Measurements from ENCODE around the gene EPOP. TPM values are rescaled to one million over a fixed set of nuclear protein-coding genes. Genes with fewer than 3 reads are reported as not detected.

EPOP gene
- total and polyA plus RNA-seq, 5 donors: 0.91 to 2.9 (median 2.1) TPM

- H3K4me3 ChIP-seq (ENCODE audit: low read length): no peak overlapping the region
- H3K27me3 ChIP-seq (ENCODE audit: control insufficient read depth, insufficient read depth): no peaks in the 10 kb centered on the region
- DNase-seq: peak in 1 of 3 donors; percentile 6
- H3K27ac ChIP-seq (ENCODE audit: low read length): no peak overlapping the region
- peaks cover 9% of the 10 kb centered on the region for H3K4me1 ChIP-seq (ENCODE audit: control insufficient read depth, insufficient read depth, low read length)
- WGBS: 82% methylated on average over 4 of the region's 4 CpGs
- H3K9me3 ChIP-seq (ENCODE audit: control insufficient read depth, low read length): no peaks in the 10 kb centered on the region
- no peak for ATAC-seq
- intact Hi-C loops (cut with DNase I): loop anchor here in 1 of 4 donors (5.0 kb wide), 1 partner anchor 41 kb away; the partner anchor contains the start of gene CISD3
Measured at GRCh38 chr17:38691154-38691553, 16.4 kb upstream of the EPOP start.

- ATAC-seq (no peak), DNase-seq (no peak)
- no peak overlapping the region for H3K4me3 ChIP-seq (ENCODE audit: low read length)
- no peaks in the 10 kb centered on the region for H3K9me3 ChIP-seq (ENCODE audit: control insufficient read depth, low read length)
- H3K27me3 ChIP-seq (ENCODE audit: control insufficient read depth, insufficient read depth): no peaks in the 10 kb centered on the region
- no peak overlapping the region for H3K27ac ChIP-seq (ENCODE audit: low read length)
- H3K4me1 ChIP-seq (ENCODE audit: control insufficient read depth, insufficient read depth, low read length): peaks cover 9% of the 10 kb centered on the region
- WGBS: 85% methylated on average over 4 of the region's 4 CpGs
- intact Hi-C loops (cut with DNase I): loop anchor here in 1 of 4 donors (5.0 kb wide), 1 partner anchor 42 kb away; the partner anchor contains the start of gene CISD3
Measured at GRCh38 chr17:38690386-38690785, 15.6 kb upstream of the EPOP start.

GRCh38 chr17:38687286-38687685 lies 12.5 kb upstream of the EPOP start:
- no peak for ATAC-seq
- Histone ChIP-seq H3K4me3 (ENCODE audit: low read length) (no peak overlapping the region), H3K9me3 (ENCODE audit: control insufficient read depth, low read length) (no peaks in the 10 kb centered on the region), H3K27me3 (ENCODE audit: control insufficient read depth, insufficient read depth) (no peaks in the 10 kb centered on the region), H3K27ac (ENCODE audit: low read length) (no peak overlapping the region), H3K4me1 (ENCODE audit: control insufficient read depth, insufficient read depth, low read length) (no peaks in the 10 kb centered on the region)
- WGBS: 91% methylated on average over 5 of the region's 5 CpGs
- intact Hi-C loops (cut with DNase I): no loop called here
- DNase-seq: no peak

- ATAC-seq (peak; percentile 44 to 64), DNase-seq (peak; percentile 44 to 78 (median 78))
- WGBS: 59% methylated on average over 12 of the region's 12 CpGs
- no peaks in the 10 kb centered on the region for H3K9me3 ChIP-seq (ENCODE audit: control insufficient read depth, low read length)
- H3K27ac ChIP-seq (ENCODE audit: low read length): no peak overlapping the region
- H3K4me3 ChIP-seq (ENCODE audit: low read length): no peak overlapping the region
- intact Hi-C loops (cut with DNase I): no loop called here
- no peaks in the 10 kb centered on the region for H3K4me1 ChIP-seq (ENCODE audit: control insufficient read depth, insufficient read depth, low read length)
- no peaks in the 10 kb centered on the region for H3K27me3 ChIP-seq (ENCODE audit: control insufficient read depth, insufficient read depth)
Measured at GRCh38 chr17:38685491-38685890, 10.7 kb upstream of the EPOP start.

DNA sequence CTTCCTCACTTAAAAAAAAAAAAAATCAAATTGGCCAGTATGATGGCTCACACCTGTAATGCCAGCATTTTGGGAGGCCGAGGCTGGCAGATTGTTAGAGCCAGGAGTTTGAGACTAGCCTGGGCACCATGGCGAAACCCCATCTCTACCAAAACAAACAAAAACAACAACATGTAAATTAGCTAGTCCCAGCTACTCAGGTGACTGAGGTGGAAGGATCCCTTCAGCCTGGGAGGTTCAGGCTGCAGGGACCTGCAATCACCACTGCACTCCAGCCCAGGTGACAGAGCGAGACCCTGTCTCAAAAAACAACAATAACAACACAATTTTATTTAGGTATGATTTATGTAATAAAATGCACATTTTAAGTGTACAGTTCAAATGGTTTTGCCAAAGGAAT lies 6.3 kb upstream of the EPOP start:
- intact Hi-C loops (cut with DNase I): no loop called here
- no peak overlapping the region for H3K4me3 ChIP-seq (ENCODE audit: low read length)
- ATAC-seq: no peak
- H3K4me1 ChIP-seq (ENCODE audit: control insufficient read depth, insufficient read depth, low read length): peaks cover 2% of the 10 kb centered on the region
- WGBS: 88% methylated on average over 3 of the region's 3 CpGs
- no peak overlapping the region for H3K27ac ChIP-seq (ENCODE audit: low read length)
- peak in 1 of 3 donors; percentile 10 for DNase-seq
- no peaks in the 10 kb centered on the region for H3K9me3 ChIP-seq (ENCODE audit: control insufficient read depth, low read length)
- H3K27me3 ChIP-seq (ENCODE audit: control insufficient read depth, insufficient read depth): no peaks in the 10 kb centered on the region

GRCh38 chr17:38677819-38678218 lies 3.1 kb upstream of the EPOP start:
- 84% methylated on average over 6 of the region's 6 CpGs for WGBS
- H3K27ac ChIP-seq (ENCODE audit: low read length): no peak overlapping the region
- H3K27me3 ChIP-seq (ENCODE audit: control insufficient read depth, insufficient read depth): no peaks in the 10 kb centered on the region
- no peaks in the 10 kb centered on the region for H3K9me3 ChIP-seq (ENCODE audit: control insufficient read depth, low read length)
- no peak overlapping the region for H3K4me3 ChIP-seq (ENCODE audit: low read length)
- intact Hi-C loops (cut with DNase I): loop anchor here (2.0 to 10.0 kb wide), 4 partner anchors 54 to 59 kb away; partner anchors contain the start of gene CISD3 (in 2 of the 4)
- peak in 1 of 3 donors; percentile 42 for DNase-seq
- peaks cover 2% of the 10 kb centered on the region for H3K4me1 ChIP-seq (ENCODE audit: control insufficient read depth, insufficient read depth, low read length)
- ATAC-seq: no peak

DNA sequence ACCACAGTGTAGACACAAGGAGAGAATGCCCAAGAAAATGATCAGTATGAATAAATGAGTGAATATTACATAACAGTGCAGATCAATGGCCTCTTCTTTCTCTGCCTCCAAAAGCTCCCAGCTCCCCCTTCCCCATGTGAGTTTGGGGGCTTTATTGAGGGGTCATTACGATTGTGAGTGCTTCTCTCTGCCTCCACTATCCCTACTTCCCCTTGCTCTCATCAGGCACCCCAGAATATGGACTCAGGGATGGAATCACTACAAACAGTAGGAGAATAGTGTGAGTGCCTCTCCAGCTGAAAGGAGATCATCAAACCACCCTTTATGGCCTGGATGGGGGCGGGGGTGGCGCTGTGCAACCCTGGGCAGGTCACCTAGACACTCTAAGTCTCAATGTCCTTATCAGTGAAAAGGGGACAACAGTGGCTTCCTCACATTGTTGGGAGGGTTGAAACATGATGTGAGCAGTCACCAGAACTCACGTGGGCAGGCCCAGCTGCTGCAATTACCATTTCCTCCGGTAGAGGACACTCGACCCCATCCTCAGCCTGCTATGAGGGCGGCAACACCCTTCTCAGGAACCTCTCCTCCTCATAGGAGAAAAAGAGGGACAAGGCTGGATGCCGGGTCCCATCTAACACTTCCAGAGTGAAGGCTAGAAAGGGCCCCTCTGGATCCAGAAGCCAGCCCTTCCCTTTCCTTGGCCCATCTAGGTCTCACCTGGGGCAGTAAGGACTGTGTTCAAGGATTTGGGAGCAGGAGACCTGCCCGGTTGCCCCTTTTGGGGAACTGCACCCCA lies 2.1 kb upstream of the EPOP start:
- no peaks in the 10 kb centered on the region for H3K27me3 ChIP-seq (ENCODE audit: control insufficient read depth, insufficient read depth)
- no peak overlapping the region for H3K4me3 ChIP-seq (ENCODE audit: low read length)
- peak; percentile 71 to 72 for ATAC-seq
- intact Hi-C loops (cut with DNase I): loop anchor here (2.0 to 10.0 kb wide), 4 partner anchors 55 to 60 kb away; partner anchors contain the start of gene CISD3 (in 2 of the 4)
- peaks cover 2% of the 10 kb centered on the region for H3K4me1 ChIP-seq (ENCODE audit: control insufficient read depth, insufficient read depth, low read length)
- DNase-seq: peak; percentile 79 to 92 (median 90)
- H3K27ac ChIP-seq (ENCODE audit: low read length): peak overlapping the region; percentile 30
- 12% methylated on average over 9 of the region's 9 CpGs for WGBS
- no peaks in the 10 kb centered on the region for H3K9me3 ChIP-seq (ENCODE audit: control insufficient read depth, low read length)

DNA sequence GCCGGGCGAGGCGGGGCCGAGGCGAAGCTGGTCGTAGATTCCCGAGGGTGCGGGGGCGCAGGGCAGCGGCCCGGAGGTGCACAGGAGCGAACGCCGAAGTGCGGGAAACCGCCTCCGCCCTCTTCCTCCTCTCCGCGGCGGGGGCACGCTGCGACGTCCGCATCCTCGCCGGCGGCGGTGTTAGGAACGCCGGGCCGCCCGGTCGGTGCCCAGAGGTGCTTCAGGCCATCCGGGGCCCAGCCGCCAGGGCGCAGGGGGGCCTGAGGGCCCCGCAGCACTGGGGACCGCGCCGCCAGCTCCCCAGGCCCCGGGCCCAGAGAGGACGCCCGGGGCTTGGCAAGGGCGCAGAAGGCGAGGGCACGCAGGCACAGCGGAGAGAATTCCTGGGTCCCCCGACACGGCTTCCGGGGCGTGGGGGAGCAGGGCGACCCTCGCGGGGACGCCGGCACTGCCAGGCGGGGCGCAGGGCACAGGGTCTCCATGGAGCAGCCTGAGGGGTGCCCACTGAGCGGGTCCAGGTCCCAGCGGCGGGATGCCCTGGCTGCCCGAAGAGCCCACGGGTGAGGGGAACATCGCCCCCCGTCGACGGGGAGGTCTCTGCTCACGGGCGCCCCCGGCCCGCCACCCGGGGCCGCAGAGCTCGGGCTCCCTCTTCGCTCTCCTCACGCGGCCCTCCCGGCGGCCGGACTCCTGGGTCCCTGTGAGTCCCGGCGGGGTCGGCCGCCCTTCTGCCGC lies 576 bp downstream of the EPOP start:
- WGBS: 1% methylated on average over 85 of the region's 85 CpGs
- H3K9me3 ChIP-seq (ENCODE audit: control insufficient read depth, low read length): no peaks in the 10 kb centered on the region
- no peak overlapping the region for H3K27ac ChIP-seq (ENCODE audit: low read length)
- no peaks in the 10 kb centered on the region for H3K27me3 ChIP-seq (ENCODE audit: control insufficient read depth, insufficient read depth)
- peaks cover 2% of the 10 kb centered on the region for H3K4me1 ChIP-seq (ENCODE audit: control insufficient read depth, insufficient read depth, low read length)
- ATAC-seq (peak; percentile 7 to 18), DNase-seq (peak; percentile 31 to 69 (median 67))
- H3K4me3 ChIP-seq (ENCODE audit: low read length): peak overlapping the region; percentile 82
- intact Hi-C loops (cut with DNase I): loop anchor here in 2 of 4 donors (5.0 to 10.0 kb wide), 2 partner anchors 61 to 167 kb away; partner anchors contain the start of gene CISD3 (in 1 of the 2)

GRCh38 chr17:38673707-38674013 lies 1.1 kb downstream of the EPOP start:
- Histone ChIP-seq H3K27ac (ENCODE audit: low read length) (no peak overlapping the region), H3K9me3 (ENCODE audit: control insufficient read depth, low read length) (no peaks in the 10 kb centered on the region), H3K4me1 (ENCODE audit: control insufficient read depth, insufficient read depth, low read length) (peaks cover 2% of the 10 kb centered on the region), H3K27me3 (ENCODE audit: control insufficient read depth, insufficient read depth) (no peaks in the 10 kb centered on the region), H3K4me3 (ENCODE audit: low read length) (peak overlapping the region; percentile 82)
- intact Hi-C loops (cut with DNase I): loop anchor here in 2 of 4 donors (5.0 to 10.0 kb wide), 2 partner anchors 61 to 166 kb away; partner anchors contain the start of gene CISD3 (in 1 of the 2)
- WGBS: 1% methylated on average over 41 of the region's 41 CpGs
- peak; percentile 27 to 69 (median 60) for DNase-seq
- peak in 1 of 2 donors; percentile 1 for ATAC-seq

DNA sequence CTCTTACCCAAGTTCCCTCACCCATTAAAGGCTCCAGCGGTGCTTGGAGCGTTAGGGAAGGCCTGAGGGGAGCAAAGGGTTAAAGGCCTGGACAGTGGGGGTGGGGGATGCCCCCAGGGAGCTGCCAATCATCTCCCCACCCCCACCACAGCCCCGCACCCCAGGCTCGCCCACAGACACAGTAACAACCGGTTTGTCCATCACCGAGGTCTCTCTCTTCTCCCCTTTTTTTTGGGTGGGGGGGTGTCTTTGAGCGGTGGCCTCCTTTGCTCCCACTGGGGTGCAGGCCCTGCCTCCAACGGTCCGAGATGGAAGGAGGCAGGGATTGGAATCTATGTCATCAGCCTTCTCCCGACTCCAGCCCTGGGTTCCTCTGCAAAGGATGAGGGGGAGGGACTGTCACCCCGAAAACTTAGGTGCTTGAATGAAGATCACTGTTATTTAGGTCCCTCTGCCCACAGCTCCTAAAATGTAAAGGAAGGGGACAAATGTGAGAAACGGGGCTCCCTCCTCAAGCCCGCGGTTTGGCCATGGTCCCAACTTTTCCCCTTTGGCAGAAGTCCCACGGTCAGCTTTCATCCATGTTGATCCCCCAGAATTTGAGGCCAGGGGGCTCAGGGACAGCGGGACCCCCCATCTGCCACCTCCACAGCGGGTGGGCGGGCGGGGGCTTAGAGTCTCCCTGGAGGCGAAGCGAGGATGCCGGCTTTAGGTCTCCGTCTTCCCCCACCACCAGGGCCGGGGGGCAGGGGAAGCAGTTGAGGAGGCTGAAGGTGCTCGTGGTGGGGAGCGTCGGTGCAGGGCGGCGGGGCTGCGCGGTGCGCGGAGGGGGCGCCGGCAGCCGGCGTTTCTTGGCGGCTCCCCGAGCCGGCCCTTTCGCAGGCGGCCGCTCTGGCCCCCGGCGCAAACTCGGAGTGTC lies 1.7 kb downstream of the EPOP start:
- peak in 1 of 3 donors; percentile 64 for DNase-seq
- Histone ChIP-seq H3K4me3 (ENCODE audit: low read length) (peak overlapping the region; percentile 82), H3K4me1 (ENCODE audit: control insufficient read depth, insufficient read depth, low read length) (peaks cover 2% of the 10 kb centered on the region), H3K27me3 (ENCODE audit: control insufficient read depth, insufficient read depth) (no peaks in the 10 kb centered on the region), H3K27ac (ENCODE audit: low read length) (no peak overlapping the region), H3K9me3 (ENCODE audit: control insufficient read depth, low read length) (no peaks in the 10 kb centered on the region)
- intact Hi-C loops (cut with DNase I): loop anchor here in 2 of 4 donors (5.0 to 10.0 kb wide), 2 partner anchors 62 to 166 kb away; partner anchors contain the start of gene CISD3 (in 1 of the 2)
- 19% methylated on average over 46 of the region's 46 CpGs for WGBS
- ATAC-seq: no peak

Data from right cardiac atrium (tissue), 5 donors.